SK-N-SH (cell line): Measurements from ENCODE around the gene MX2. TPM values are rescaled to one million over a fixed set of nuclear protein-coding genes. Genes with fewer than 3 reads are reported as not detected.

ENCODE experiments used
- CTCF ChIA-PET: fragments of 300-600, 350-600 bp; formaldehyde crosslinking; extraction: SDS; loops from one replicate; lab custom pipeline; 2021; lab: Yijun Ruan, JAX
- POLR2A ChIA-PET: fragments of 350-600 bp; sonication (Branson Sonifier 250); formaldehyde crosslinking; extraction: SDS; loops from one replicate; lab custom pipeline; 2020; ENCODE audit warnings: antibody characterized with exemption, inconsistent platforms; lab: Yijun Ruan, JAX
- DNase-seq: peaks from one replicate; pipeline ENCODE4 v3.0.0; 2012
- H2AFZ ChIP-seq: fragments of 200-600 bp; sonication (generic); 2 replicates; pipeline ENCODE4 v1.8.1; 2016; ENCODE audit warnings: antibody characterized with exemption, mild to moderate bottlenecking, low read depth
- H3F3A ChIP-seq: fragments of 200-600 bp; sonication (generic); replicated peaks from 2 replicates; pipeline ENCODE3; 2016; ENCODE audit warnings: antibody characterized with exemption, mild to moderate bottlenecking; ENCODE audit not compliant: insufficient read depth
- H3K27ac ChIP-seq, 2 experiments: fragments of 200-500 bp in 1 of 2; fragments of 200-600 bp in 1 of 2; sonication (Bioruptor generic) in 1 of 2; sonication (generic), shearing (Covaris generic) in 1 of 2; 2 replicates each; pipeline versions ENCODE4 v1.5.1 to v1.6.1; 2014 to 2016; ENCODE audit warnings: low read depth in 2 of 2, inconsistent platforms in 1 of 2, low read length in 1 of 2, mild to moderate bottlenecking in 1 of 2, mixed read lengths in 1 of 2
- H3K27me3 ChIP-seq: fragments of 200-600 bp; sonication (generic), shearing (Covaris generic); 2 replicates; pipeline ENCODE4 v1.6.1; 2016; ENCODE audit warnings: mixed run types; ENCODE audit not compliant: insufficient read depth
- H3K36me3 ChIP-seq, 2 experiments: fragments of 200-500 bp in 1 of 2; fragments of 200-600 bp in 1 of 2; sonication (Bioruptor generic) in 1 of 2; sonication (generic) in 1 of 2; replicated peaks in 1 of 2; 2 replicates each; pipeline versions ENCODE3 to v1.5.1; 2014 to 2016; ENCODE audit warnings: low read length in 1 of 2, mild to moderate bottlenecking in 1 of 2; ENCODE audit not compliant: insufficient read depth in 2 of 2, control insufficient read depth in 1 of 2
- H3K4me1 ChIP-seq, 2 experiments: fragments of 200-500 bp in 1 of 2; fragments of 200-600 bp in 1 of 2; sonication (Bioruptor generic) in 1 of 2; sonication (generic), shearing (Covaris generic) in 1 of 2; 2 replicates each; pipeline versions ENCODE4 v1.5.1 to v1.6.1; 2014 to 2016; ENCODE audit warnings: low read depth in 1 of 2, low read length in 1 of 2, mixed run types in 1 of 2; ENCODE audit not compliant: insufficient read depth in 2 of 2, control insufficient read depth in 1 of 2
- H3K4me2 ChIP-seq: fragments of 200-600 bp; sonication (generic), shearing (Covaris generic); 2 replicates; pipeline ENCODE4 v1.6.1; 2017; ENCODE audit warnings: mixed run types
- H3K4me3 ChIP-seq, 2 experiments: fragments of 200-500 bp in 1 of 2; fragments of 200-600 bp in 1 of 2; sonication (Bioruptor generic) in 1 of 2; sonication (generic), shearing (Covaris generic) in 1 of 2; 2 replicates each; pipeline versions ENCODE4 v1.5.1 to v1.8.1; 2014 to 2016; ENCODE audit warnings: low read depth in 2 of 2, inconsistent platforms in 1 of 2, low read length in 1 of 2, mild to moderate bottlenecking in 1 of 2, mixed read lengths in 1 of 2, moderate library complexity in 1 of 2
- H3K79me2 ChIP-seq: fragments of 200-600 bp; sonication (generic); 2 replicates; pipeline ENCODE4 v1.8.1; 2017; ENCODE audit warnings: mild to moderate bottlenecking; ENCODE audit not compliant: insufficient read depth
- H3K9ac ChIP-seq: fragments of 200-600 bp; sonication (generic); 2 replicates; pipeline ENCODE4 v1.6.1; 2017; ENCODE audit warnings: mixed run types
- H3K9me2 ChIP-seq: fragments of 200-600 bp; sonication (generic); 2 replicates; pipeline ENCODE4 v1.6.1; 2017; ENCODE audit warnings: mixed run types
- H3K9me3 ChIP-seq: fragments of 200-600 bp; sonication (generic); 2 replicates; pipeline ENCODE4 v1.6.1; 2017; ENCODE audit warnings: mixed run types, mild to moderate bottlenecking, moderate library complexity
- H4K20me1 ChIP-seq: fragments of 200-600 bp; sonication (generic); 2 replicates; pipeline ENCODE4 v1.6.1; 2017; ENCODE audit warnings: mild to moderate bottlenecking, mixed run types; ENCODE audit not compliant: insufficient read depth
- CTCF ChIP-seq: fragments of 200-600 bp; sonication (generic); IDR thresholded peaks from 2 replicates; pipeline ENCODE4 v1.6.1; 2017; ENCODE audit warnings: antibody characterized with exemption, mild to moderate bottlenecking, moderate library complexity
- ELF1 ChIP-seq: IDR thresholded peaks from 2 replicates; pipeline ENCODE4 v1.4.0; 2012
- EP300 ChIP-seq, 2 experiments: IDR thresholded peaks; 2 replicates each; pipeline versions ENCODE4 v1.4.0 to v1.6.1; 2012; ENCODE audit warnings: borderline replicate concordance in 1 of 2, low read depth in 1 of 2, low read length in 1 of 2
- EZH2phosphoT487 ChIP-seq: fragments of 200-600 bp; sonication (generic); IDR thresholded peaks from 2 replicates; pipeline ENCODE4 v1.6.1; 2017; ENCODE audit warnings: low read depth, mixed run types, mild to moderate bottlenecking, antibody characterized with exemption, moderate library complexity, borderline replicate concordance
- FOSL2 ChIP-seq: IDR thresholded peaks from 2 replicates; pipeline ENCODE4 v1.4.0; 2012; ENCODE audit warnings: low read depth, mild to moderate bottlenecking, moderate library complexity, borderline replicate concordance
- GATA2 ChIP-seq: sonication (generic); formaldehyde crosslinking; IDR thresholded peaks from 2 replicates; pipeline ENCODE4 v1.5.0; 2020; ENCODE audit warnings: mild to moderate bottlenecking, missing genetic modification reagents
- JUND ChIP-seq: IDR thresholded peaks from 2 replicates; pipeline ENCODE4 v1.4.0; 2012
- MEF2A ChIP-seq: IDR thresholded peaks from 2 replicates; pipeline ENCODE4 v1.4.0; 2012; ENCODE audit warnings: low read depth, borderline replicate concordance
- NFIC ChIP-seq: IDR thresholded peaks from 2 replicates; pipeline ENCODE4 v1.4.0; 2012; ENCODE audit warnings: borderline replicate concordance
- NRF1 ChIP-seq: IDR thresholded peaks from 2 replicates; pipeline ENCODE4 v1.6.1; 2012; ENCODE audit warnings: low read depth, mild to moderate bottlenecking, low read length
- PBX3 ChIP-seq: IDR thresholded peaks from 2 replicates; pipeline ENCODE4; 2012
- POLR2AphosphoS5 ChIP-seq: IDR thresholded peaks from 2 replicates; pipeline ENCODE4 v1.6.1; 2012; ENCODE audit warnings: low read depth, low read length
- RFX5 ChIP-seq: IDR thresholded peaks from 2 replicates; pipeline ENCODE4 v1.6.1; 2012; ENCODE audit warnings: mild to moderate bottlenecking, improper control_type of control experiment, low read length
- RXRA ChIP-seq: IDR thresholded peaks from 2 replicates; pipeline ENCODE4 v1.4.0; 2012; ENCODE audit warnings: low read depth, mild to moderate bottlenecking, borderline replicate concordance
- SIN3A ChIP-seq: IDR thresholded peaks from 2 replicates; pipeline ENCODE4 v1.6.1; 2012; ENCODE audit warnings: low read depth, mild to moderate bottlenecking, low read length, moderate library complexity, borderline replicate concordance
- TCF12 ChIP-seq: IDR thresholded peaks from 2 replicates; pipeline ENCODE4 v1.4.0; 2012
- USF1 ChIP-seq: IDR thresholded peaks from 2 replicates; pipeline ENCODE4 v1.4.0; 2012; ENCODE audit warnings: low read depth, borderline replicate concordance
- ZBTB33 ChIP-seq: IDR thresholded peaks from 2 replicates; pipeline ENCODE4 v1.4.0; 2012; ENCODE audit warnings: low read depth, borderline replicate concordance
- WGBS: methylation state at CpG from one replicate; pipeline ENCODE4 v1.1.6; 2017; ENCODE audit warnings: low lambda C conversion rate; 5-methylcytosine and 5-hydroxymethylcytosine counted together
- polyA plus RNA-seq, 3 experiments: library from polyadenylated mRNA; depleted of rRNA; stranded (reverse); fragments of >200 nt; gene quantifications; 2 replicates each; pipeline ENCODE4 v1.2.3, GENCODE V29; 2012

MX2 gene
- polyA plus RNA-seq, 1 of the 3 experiments (the other 2 are of a cell fraction): 0.08 TPM

- no peak overlapping the region for H3K4me2 ChIP-seq
- TF ChIP-seq RFX5 (no peak), RXRA (no peak), CTCF (no peak), NFIC (no peak), ZBTB33 (no peak), PBX3 (no peak), POLR2AphosphoS5 (no peak), SIN3A (no peak), JUND (no peak)
- no peak overlapping the region for H3K4me3 ChIP-seq
- H4K20me1 ChIP-seq: no peaks in the 10 kb centered on the region
- DNase-seq: no peak
- no peaks in the 10 kb centered on the region for H3K4me1 ChIP-seq
- H3K9ac ChIP-seq: no peak overlapping the region
- no peaks in the 10 kb centered on the region for H3K36me3 ChIP-seq
- H2AFZ ChIP-seq: no peak overlapping the region
- no peaks in the 10 kb centered on the region for H3F3A ChIP-seq
- no peaks in the 10 kb centered on the region for H3K79me2 ChIP-seq
- no peaks in the 10 kb centered on the region for H3K9me2 ChIP-seq
- no peak overlapping the region for H3K27ac ChIP-seq
- no peaks in the 10 kb centered on the region for H3K9me3 ChIP-seq
- 0 out of 2 replicates have a peak, but pooled peaks cover 6% of the 10 kb centered on the region for H3K27me3 ChIP-seq
- ChIA-PET CTCF (no interaction called here), POLR2A (no interaction called here)
- WGBS: 82% methylated on average over 15 of the region's 15 CpGs
Observed at GRCh38 chr21:41365377-41366107, 3.7 kb downstream of the MX2 start.

- H3K4me1 ChIP-seq: no peaks in the 10 kb centered on the region
- H3F3A ChIP-seq: no peaks in the 10 kb centered on the region
- no peaks in the 10 kb centered on the region for H3K9me2 ChIP-seq
- no peak overlapping the region for H3K4me2 ChIP-seq
- no peak overlapping the region for H3K27ac ChIP-seq
- CTCF ChIA-PET: interaction anchor here (0.6 kb wide), 1 partner anchor 84 kb away, joined by 3 read pairs; no protein-coding TSS in a partner anchor
- H2AFZ ChIP-seq: no peak overlapping the region
- no peak overlapping the region for H3K4me3 ChIP-seq
- H3K9me3 ChIP-seq: no peaks in the 10 kb centered on the region
- H4K20me1 ChIP-seq: no peaks in the 10 kb centered on the region
- WGBS: 57% methylated on average over 11 of the region's 12 CpGs
- no peaks in the 10 kb centered on the region for H3K36me3 ChIP-seq
- POLR2A ChIA-PET: no interaction called here
- no peaks in the 10 kb centered on the region for H3K79me2 ChIP-seq
- 0 out of 2 replicates have a peak, but pooled peaks cover 6% of the 10 kb centered on the region for H3K27me3 ChIP-seq
- DNase-seq: no peak
- no peak overlapping the region for H3K9ac ChIP-seq
- TF ChIP-seq ELF1: no peak
- no peak for TF ChIP-seq NRF1
- no peak for TF ChIP-seq TCF12
- TF ChIP-seq MEF2A: no peak
- TF ChIP-seq NFIC: no peak
- no peak for TF ChIP-seq FOSL2
- no peak for TF ChIP-seq ZBTB33
- TF ChIP-seq GATA2 (CRISPR knock-in tag): no peak
- no peak for TF ChIP-seq EP300 (IDR thresholded peaks at IDR 0.05; ENCODE audit: borderline replicate concordance in 1 of 2, low read depth in 1 of 2, low read length in 1 of 2)
- TF ChIP-seq EZH2phosphoT487: no peak
- TF ChIP-seq USF1: no peak
Observed at GRCh38 chr21:41366522-41367151, 4.8 kb downstream of the MX2 start.
